HG03575 (cell line): Measurements from ENCODE around the gene NSUN7.
"Not testable (repeated sequence)": the region's sequence is repeated elsewhere in the genome, so short reads cannot be mapped to it uniquely, and the experiment has no call there.

ENCODE experiments used
- ATAC-seq: cut with Tn5 transposase; IDR thresholded peaks from one replicate; pipeline ENCODE4 v1.9.1; 2021; ENCODE audit not compliant: unreplicated experiment, insufficient number of reproducible peaks, low FRiP score; ENCODE audit errors: extremely low read depth

The NSUN7 gene

GRCh38 chr4:40808926-40809457, 59.2 kb downstream of the NSUN7 start:
- ATAC-seq: no peak

- ATAC-seq: no peak
These were observed 62.2 kb downstream of the NSUN7 start for GRCh38 chr4:40811956-40812355.

GRCh38 chr4:40812386-40812785, 62.6 kb downstream of the NSUN7 start:
- ATAC-seq: no peak

- no peak for ATAC-seq
These were observed 63.1 kb downstream of the NSUN7 start for GRCh38 chr4:40812856-40813255.

- ATAC-seq: not testable (repeated sequence)
These were observed 67.4 kb downstream of the NSUN7 start for GRCh38 chr4:40817157-40817556.

GRCh38 chr4:40820101-40820500, 70.3 kb downstream of the NSUN7 start:
- ATAC-seq: no peak

GRCh38 chr4:40822420-40823166, 72.8 kb downstream of the NSUN7 start:
- ATAC-seq: no peak

DNA sequence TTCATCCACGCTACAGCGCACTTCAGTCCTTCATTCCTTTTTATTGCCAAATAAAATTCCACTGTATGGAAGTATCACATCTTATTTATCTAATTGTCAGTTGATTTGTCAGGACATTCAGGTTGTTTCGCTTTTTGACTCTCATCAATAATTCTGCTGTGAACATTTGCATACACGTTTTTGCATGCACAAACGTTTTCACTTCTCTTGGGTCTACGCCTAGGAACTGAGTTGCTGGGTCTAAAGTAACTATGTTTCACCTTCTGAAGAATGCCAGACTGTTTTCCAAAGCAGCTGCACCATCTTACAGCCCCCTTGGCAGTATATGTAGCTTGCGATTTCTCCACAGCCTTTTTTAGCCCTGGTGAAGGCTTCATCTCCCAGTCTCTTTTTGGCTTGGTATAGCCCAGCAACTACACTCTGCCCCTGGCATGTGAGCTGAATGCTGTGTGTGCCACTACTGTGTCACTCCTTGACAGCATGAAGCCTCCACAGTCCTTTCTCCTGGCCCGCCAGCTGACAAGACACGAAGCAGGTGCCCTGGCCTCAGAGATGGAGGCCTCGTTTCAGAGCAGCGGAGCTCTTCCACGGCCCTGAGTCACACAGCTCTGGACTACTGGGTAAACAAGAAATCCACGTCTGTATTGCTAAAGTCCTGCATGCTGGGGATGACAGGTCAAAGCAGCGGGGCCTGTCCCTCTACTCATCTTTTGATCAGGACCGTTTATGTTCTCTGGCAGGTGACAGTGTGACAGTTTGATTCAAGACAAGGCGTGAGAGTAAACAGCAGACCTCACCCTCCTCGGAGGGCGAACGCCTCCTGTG, 75.5 kb downstream of the NSUN7 start:
- ATAC-seq: no peak

DNA sequence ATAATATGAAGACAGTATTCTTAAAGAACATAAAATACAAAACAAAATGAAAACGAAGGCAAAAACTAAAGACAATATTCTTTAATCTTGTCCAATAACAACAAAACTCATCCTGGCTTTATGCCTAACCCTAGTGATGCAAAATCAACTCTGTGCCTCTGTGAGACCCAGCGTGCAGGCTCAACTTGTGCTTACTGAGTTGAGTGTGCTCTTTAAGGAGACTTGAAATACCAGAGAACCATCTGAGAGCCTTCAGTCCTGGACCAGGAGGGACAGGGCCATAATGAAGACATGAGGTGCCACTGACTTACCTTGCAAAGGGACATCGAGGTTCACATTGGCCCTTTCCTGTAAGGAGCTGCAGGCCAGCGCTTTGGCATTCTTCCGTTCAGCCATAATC, 77.1 kb downstream of the NSUN7 start:
- no peak for ATAC-seq

DNA sequence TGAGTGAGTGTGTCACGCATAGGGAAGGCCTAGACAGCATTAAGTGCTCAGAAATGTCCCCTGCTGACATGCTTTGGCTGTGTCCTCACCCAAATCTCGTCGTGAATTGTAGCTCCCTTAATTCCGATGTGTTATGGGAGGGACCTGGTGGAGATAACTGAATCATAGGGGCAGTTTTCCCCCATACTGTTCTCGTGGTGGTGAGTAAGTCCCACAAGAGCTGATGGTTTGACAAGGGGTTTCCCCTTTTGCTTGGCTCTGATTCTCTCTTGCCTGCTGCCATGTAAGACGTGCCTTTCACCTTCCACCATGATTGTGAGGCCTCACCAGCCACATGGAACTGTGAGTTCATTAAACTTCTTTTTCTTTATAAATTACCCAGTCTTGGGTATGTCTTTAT, 78.0 kb downstream of the NSUN7 start:
- no peak for ATAC-seq

DNA sequence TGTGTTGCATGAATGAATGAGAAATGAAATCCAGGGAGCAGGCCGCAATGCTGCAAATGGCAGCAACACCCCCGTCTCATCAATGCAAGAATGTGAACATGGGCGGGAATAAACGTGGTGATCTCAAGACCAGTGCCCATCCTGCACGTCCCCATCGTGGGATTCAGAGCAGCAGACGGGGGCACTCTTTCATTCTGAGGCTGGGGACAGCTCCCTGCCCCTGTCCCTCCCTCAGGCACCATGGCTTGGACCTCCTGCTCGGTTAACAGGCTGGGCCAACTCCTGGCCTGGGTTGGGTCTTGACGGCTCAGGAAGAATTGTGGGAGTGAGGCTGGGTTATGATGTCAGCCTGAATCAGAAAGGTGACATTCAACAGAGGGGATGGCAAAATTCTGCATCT, 78.9 kb downstream of the NSUN7 start:
- no peak for ATAC-seq

DNA sequence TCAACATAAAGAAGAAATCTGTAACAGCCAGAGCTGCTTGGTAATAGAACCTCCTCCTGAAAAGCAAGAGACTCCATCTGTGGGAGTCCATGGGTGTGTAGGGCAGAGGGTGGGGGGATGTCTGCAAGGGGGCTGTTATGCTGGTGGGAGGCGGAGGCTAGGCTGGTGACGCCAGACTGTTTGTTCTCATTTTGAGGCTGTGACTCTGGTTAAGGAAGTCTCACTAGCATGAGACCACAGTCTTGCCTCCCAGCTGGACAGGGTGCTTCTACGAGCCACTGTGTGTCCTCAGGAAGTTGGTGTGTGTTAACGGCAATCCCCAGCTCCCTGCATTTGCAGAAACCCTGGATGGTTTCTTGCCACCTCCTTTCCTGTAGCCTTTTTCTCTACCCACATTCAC, 79.8 kb downstream of the NSUN7 start:
- ATAC-seq: no peak

DNA sequence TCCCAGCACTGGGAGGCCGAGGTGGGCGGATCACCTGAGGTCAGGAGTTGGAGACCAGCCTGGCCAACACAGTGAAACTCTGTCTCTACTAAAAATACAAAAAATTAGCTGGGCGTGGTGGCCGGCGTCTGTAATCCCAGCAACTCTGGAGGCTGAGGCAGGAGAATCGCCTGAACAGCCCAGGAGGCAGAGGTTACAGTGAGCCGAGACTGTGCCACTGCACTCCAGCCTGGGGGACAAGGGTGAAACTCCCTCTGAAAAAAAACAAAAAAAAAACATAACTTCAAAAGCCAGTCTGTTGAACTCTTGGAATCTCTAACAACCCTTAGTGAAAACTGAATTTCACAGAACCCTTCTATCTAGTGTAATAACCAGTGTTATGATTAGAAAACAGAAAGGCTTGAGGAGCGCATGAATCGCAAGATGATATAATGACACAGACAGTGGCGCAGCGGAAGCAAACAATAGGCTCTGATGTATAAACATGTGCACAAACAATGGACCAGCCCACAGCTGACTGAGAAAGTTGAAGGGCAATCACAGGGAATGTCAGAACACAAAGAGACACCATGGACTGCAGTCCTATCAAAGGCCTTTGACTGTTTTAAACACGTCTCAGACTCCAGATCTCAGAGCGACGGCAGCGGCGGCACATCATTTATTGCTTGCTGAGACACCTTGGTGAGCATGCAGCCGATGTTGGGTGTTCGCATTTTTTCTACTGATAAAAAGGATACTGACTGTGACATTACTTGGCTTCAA, 81.6 kb downstream of the NSUN7 start:
- ATAC-seq: no peak

DNA sequence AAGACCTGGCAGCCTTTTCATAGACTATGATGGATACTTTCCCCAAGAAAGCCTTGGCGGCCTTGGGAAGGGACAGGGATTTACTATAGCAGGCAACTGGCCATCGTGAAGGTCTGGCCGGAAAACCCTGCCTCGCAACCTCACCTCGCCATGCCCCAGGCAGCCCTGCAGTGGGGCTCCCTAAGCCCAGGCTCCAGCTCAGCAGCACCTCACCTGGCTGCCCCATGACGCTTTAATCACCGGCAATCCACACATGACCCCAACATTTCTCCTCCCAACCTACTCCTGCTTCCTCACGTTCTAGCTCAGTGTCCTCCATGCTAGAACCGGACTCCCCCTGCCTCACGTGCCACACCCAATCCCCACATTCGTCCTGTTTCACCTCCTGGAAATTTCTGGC, 82.4 kb downstream of the NSUN7 start:
- ATAC-seq: no peak

- no peak for ATAC-seq
These were observed 83.5 kb downstream of the NSUN7 start for GRCh38 chr4:40833212-40833611.

GRCh38 chr4:40837094-40837870, 87.5 kb downstream of the NSUN7 start:
- no peak for ATAC-seq

DNA sequence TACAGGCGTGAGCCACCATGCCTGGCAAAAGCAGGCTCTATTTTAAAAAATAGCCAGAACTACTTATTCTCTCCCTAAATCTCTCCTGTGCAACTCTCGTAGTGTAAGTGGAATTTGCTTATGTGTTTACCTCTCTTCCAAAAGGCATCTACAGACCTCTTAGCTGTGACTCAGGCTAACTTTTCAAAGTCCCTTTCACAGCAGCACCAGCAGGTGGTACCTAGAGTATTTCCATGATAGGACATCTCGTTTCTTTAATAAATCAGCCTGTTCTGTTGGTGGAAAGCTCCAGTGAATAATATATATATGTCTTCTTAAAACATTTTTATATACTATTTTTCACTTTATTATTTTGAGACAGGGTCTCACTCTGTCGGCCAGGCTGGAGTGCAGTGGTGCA, 89.0 kb downstream of the NSUN7 start:
- ATAC-seq: no peak

DNA sequence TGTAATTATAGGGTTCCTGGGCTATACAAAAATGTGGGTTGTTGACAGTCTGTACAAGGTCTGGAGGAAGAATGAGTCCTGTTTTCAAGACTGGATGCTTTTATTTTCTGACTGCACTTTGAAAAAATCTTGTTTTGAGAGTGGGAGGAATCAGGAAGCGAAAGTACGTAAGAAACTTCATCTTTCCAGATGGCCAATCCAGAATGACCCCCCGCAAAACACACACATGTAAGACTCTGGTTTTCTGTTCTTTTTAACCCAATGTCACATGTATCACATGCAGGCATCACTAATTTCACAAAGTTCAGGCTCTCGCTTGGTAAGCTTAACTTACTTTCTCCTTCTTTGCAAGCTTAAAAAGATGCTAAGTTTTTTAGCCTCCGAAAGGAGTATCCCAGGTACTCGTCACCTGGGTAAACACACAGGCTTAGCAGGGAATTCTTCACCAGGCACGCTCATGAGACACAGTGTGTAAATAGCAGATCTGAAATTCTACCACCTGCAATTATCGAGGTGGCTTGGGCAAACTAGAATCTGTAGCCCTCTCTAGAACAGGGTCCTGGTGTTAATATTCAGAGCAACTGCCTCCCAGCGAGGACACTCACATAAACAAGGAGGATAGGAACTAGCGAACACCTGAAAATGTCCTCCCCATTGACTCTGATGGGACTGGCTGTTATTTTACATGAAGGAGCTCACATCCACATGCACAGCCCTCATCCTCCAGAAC, 90.7 kb downstream of the NSUN7 start:
- no peak for ATAC-seq
